SK-N-SH treated with all-trans-retinoic acid at 6 μM for 48 hours (cell line): Measurements from ENCODE around the gene SH3PXD2B.

Experiments used
- ATAC-seq: fragments of 200-7000 bp; cut with Tn5 transposase; 3 replicates; pipeline ENCODE4 v1.9.1; 2020; ENCODE audit warnings: mild to moderate bottlenecking, moderate library complexity
- ARNTL ChIP-seq: fragments of 450-650 bp; formaldehyde crosslinking; IDR thresholded peaks from 2 replicates; pipeline ENCODE4 v1.5.0; 2020; ENCODE audit warnings: low read depth, mild to moderate bottlenecking, moderate library complexity, borderline replicate concordance
- BACH2 ChIP-seq: fragments of 250-450 bp; sonication (Bioruptor Pico); IDR thresholded peaks from 2 replicates; pipeline ENCODE4 v1.9.0; 2021; ENCODE audit warnings: mild to moderate bottlenecking, borderline replicate concordance
- CREB5 ChIP-seq: fragments of 250-450 bp; sonication (Bioruptor Pico); IDR thresholded peaks from 2 replicates; pipeline ENCODE4 v1.5.1; 2020; ENCODE audit warnings: low read depth, mild to moderate bottlenecking, moderate library complexity
- CSRNP3 ChIP-seq: fragments of 250-450 bp; sonication (Bioruptor Pico); IDR thresholded peaks from 2 replicates; pipeline ENCODE4 v1.5.1; 2021; ENCODE audit warnings: mild to moderate bottlenecking, moderate library complexity
- ESRRG ChIP-seq: fragments of 250-450 bp; sonication (Bioruptor Pico); IDR thresholded peaks from 2 replicates; pipeline ENCODE4 v1.6.1; 2021; ENCODE audit warnings: mild to moderate bottlenecking
- GLIS3 ChIP-seq: fragments of 250-450 bp; sonication (Bioruptor Pico); IDR thresholded peaks from 2 replicates; pipeline ENCODE4 v1.5.0; 2020; ENCODE audit warnings: mild to moderate bottlenecking, moderate library complexity
- ISL1 ChIP-seq: fragments of 250-450 bp; sonication (Bioruptor Pico); IDR thresholded peaks from 2 replicates; pipeline ENCODE4 v2.1.2; 2022; ENCODE audit warnings: mild to moderate bottlenecking, moderate library complexity
- OSR1 ChIP-seq: fragments of 250-450 bp; sonication (Bioruptor Pico); IDR thresholded peaks from 2 replicates; pipeline ENCODE4 v1.8.0; 2022; ENCODE audit warnings: moderate library complexity, mild to moderate bottlenecking, inconsistent platforms
- PATZ1 ChIP-seq: fragments of 250-450 bp; sonication (Bioruptor Pico); IDR thresholded peaks from 2 replicates; pipeline ENCODE4 v1.8.0; 2020; ENCODE audit warnings: mild to moderate bottlenecking, moderate library complexity, borderline replicate concordance
- POU6F1 ChIP-seq: fragments of 250-450 bp; sonication (Bioruptor Pico); IDR thresholded peaks from 2 replicates; pipeline ENCODE4 v1.8.0; 2021; ENCODE audit warnings: low read depth, mild to moderate bottlenecking, moderate library complexity, borderline replicate concordance
- PPARA ChIP-seq: fragments of 250-450 bp; sonication (Bioruptor Pico); IDR thresholded peaks from 2 replicates; pipeline ENCODE4 v1.5.0; 2020; ENCODE audit warnings: mild to moderate bottlenecking, borderline replicate concordance
- RARB ChIP-seq: fragments of 250-450 bp; sonication (Bioruptor Pico); IDR thresholded peaks from 2 replicates; pipeline ENCODE4 v1.8.0; 2021; ENCODE audit warnings: mild to moderate bottlenecking, moderate library complexity
- SNAI2 ChIP-seq: fragments of 250-450 bp; sonication (Bioruptor Pico); IDR thresholded peaks from 2 replicates; pipeline ENCODE4 v1.5.0; 2020; ENCODE audit warnings: mild to moderate bottlenecking, moderate library complexity
- TOX ChIP-seq: fragments of 250-450 bp; sonication (Bioruptor Pico); IDR thresholded peaks from 2 replicates; pipeline ENCODE4 v1.8.0; 2021; ENCODE audit warnings: mild to moderate bottlenecking, moderate library complexity, borderline replicate concordance
- TSHZ2 ChIP-seq: fragments of 250-450 bp; sonication (Bioruptor Pico); IDR thresholded peaks from 2 replicates; pipeline ENCODE4 v1.5.0; 2020; ENCODE audit warnings: mild to moderate bottlenecking, moderate library complexity
- ZC3H10 ChIP-seq: fragments of 250-450 bp; sonication (Bioruptor Pico); IDR thresholded peaks from 2 replicates; pipeline ENCODE4 v1.5.1; 2021; ENCODE audit warnings: mild to moderate bottlenecking, moderate library complexity
- ZFP3 ChIP-seq: fragments of 250-450 bp; sonication (Bioruptor Pico); IDR thresholded peaks from 2 replicates; pipeline ENCODE4 v1.5.0; 2020; ENCODE audit warnings: mild to moderate bottlenecking, moderate library complexity
- ZFP30 ChIP-seq: fragments of 450-650 bp; formaldehyde crosslinking; IDR thresholded peaks from 2 replicates; pipeline ENCODE4 v1.5.0; 2022; ENCODE audit warnings: mild to moderate bottlenecking, moderate library complexity
- ZNF565 ChIP-seq: fragments of 450-650 bp; formaldehyde crosslinking; conservative IDR thresholded peaks from 2 replicates; pipeline ENCODE4 v1.5.0; 2020; ENCODE audit warnings: low read depth, mild to moderate bottlenecking, moderate library complexity
- ZNF70 ChIP-seq: fragments of 450-650 bp; formaldehyde crosslinking; IDR thresholded peaks from 2 replicates; pipeline ENCODE4 v1.5.0; 2020; ENCODE audit warnings: mild to moderate bottlenecking, moderate library complexity
- ZNF8 ChIP-seq: fragments of 450-650 bp; formaldehyde crosslinking; IDR thresholded peaks from 2 replicates; pipeline ENCODE4 v1.5.0; 2020; ENCODE audit warnings: mild to moderate bottlenecking, moderate library complexity

Gene SH3PXD2B

GRCh38 chr5:172385707-172386106 is 68.6 kb downstream of the SH3PXD2B start:
- TF ChIP-seq ZNF8 (CRISPR knock-in tag), result no peak
- TF ChIP-seq ISL1 (CRISPR knock-in tag), result no peak
- TF ChIP-seq TSHZ2, result no peak
- no peak for TF ChIP-seq RARB
- TF ChIP-seq ZFP30 (CRISPR knock-in tag), result no peak
- TF ChIP-seq SNAI2, result no peak
- no peak for TF ChIP-seq ESRRG (CRISPR knock-in tag)
- TF ChIP-seq TOX, result no peak
- TF ChIP-seq ARNTL (CRISPR knock-in tag), result no peak
- TF ChIP-seq BACH2, result no peak
- TF ChIP-seq PPARA (CRISPR knock-in tag), result no peak
- ATAC-seq, result no peak

GRCh38 chr5:172385010-172385563 is 69.2 kb downstream of the SH3PXD2B start:
- no peak for ATAC-seq
- no peak for TF ChIP-seq ZFP30 (CRISPR knock-in tag)
- no peak for TF ChIP-seq BACH2
- TF ChIP-seq POU6F1 (CRISPR knock-in tag), result no peak
- TF ChIP-seq ZNF70, result no peak
- no peak for TF ChIP-seq RARB
- no peak for TF ChIP-seq ZFP3 (CRISPR knock-in tag)
- TF ChIP-seq ZC3H10, result no peak
- TF ChIP-seq CSRNP3 (CRISPR knock-in tag), result no peak
- TF ChIP-seq CREB5 (CRISPR knock-in tag), result no peak
- TF ChIP-seq GLIS3 (CRISPR knock-in tag), result no peak
- no peak for TF ChIP-seq PATZ1 (CRISPR knock-in tag)
- no peak for TF ChIP-seq ZNF565 (CRISPR knock-in tag)
- TF ChIP-seq TOX, result no peak
- no peak for TF ChIP-seq ZNF8 (CRISPR knock-in tag)
- TF ChIP-seq, all 23 proteins: peak for 0

- ATAC-seq, result no peak
- TF ChIP-seq ZFP3 (CRISPR knock-in tag), result no peak
- TF ChIP-seq CREB5 (CRISPR knock-in tag), result no peak
- no peak for TF ChIP-seq TSHZ2
- no peak for TF ChIP-seq ZFP30 (CRISPR knock-in tag)
- no peak for TF ChIP-seq POU6F1 (CRISPR knock-in tag)
- TF ChIP-seq ZC3H10, result no peak
- no peak for TF ChIP-seq ESRRG (CRISPR knock-in tag)
- no peak for TF ChIP-seq ISL1 (CRISPR knock-in tag)
- TF ChIP-seq OSR1 (CRISPR knock-in tag), result no peak
- TF ChIP-seq ZNF70, result no peak
- TF ChIP-seq GLIS3 (CRISPR knock-in tag), result no peak
Observed at GRCh38 chr5:172383191-172383802, 71.0 kb downstream of the SH3PXD2B start.
